HCT116 (cell line): ENCODE measurements around the gene GCDH.

Source experiments
- EGR1 ChIP-seq: IDR thresholded peaks from 2 replicates; pipeline ENCODE4 v1.6.1; 2012; ENCODE audit warnings: low read depth
- EZH2 ChIP-seq: fragments of 200-600 bp; sonication (generic); IDR thresholded peaks from 2 replicates; pipeline ENCODE4 v1.6.1; 2017; ENCODE audit warnings: antibody characterized with exemption, mixed run types
- EZH2phosphoT487 ChIP-seq: fragments of 200-600 bp; IDR thresholded peaks from 2 replicates; pipeline ENCODE4 v1.6.1; 2018; ENCODE audit warnings: antibody characterized with exemption, borderline replicate concordance
- JUND ChIP-seq: IDR thresholded peaks from 2 replicates; pipeline ENCODE4 v1.6.1; 2012
- POLR2A ChIP-seq: IDR thresholded peaks from 2 replicates; pipeline ENCODE4 v1.7.0; 2011; ENCODE audit warnings: borderline replicate concordance; ENCODE audit not compliant: insufficient read depth, insufficient read length; ENCODE audit errors: extremely low read depth
- POLR2AphosphoS5 ChIP-seq: IDR thresholded peaks from 2 replicates; pipeline ENCODE4 v1.6.1; 2011; ENCODE audit warnings: mild to moderate bottlenecking, low read depth, low read length, moderate library complexity
- RAD21 ChIP-seq: IDR thresholded peaks from 2 replicates; pipeline ENCODE4 v1.6.1; 2012; ENCODE audit warnings: low read depth, mild to moderate bottlenecking
- SIN3A ChIP-seq: IDR thresholded peaks from 2 replicates; pipeline ENCODE4 v1.6.1; 2012; ENCODE audit warnings: low read depth
- SP1 ChIP-seq: IDR thresholded peaks from 2 replicates; pipeline ENCODE4 v1.6.1; 2012; ENCODE audit warnings: low read depth
- YY1 ChIP-seq: IDR thresholded peaks from 2 replicates; pipeline ENCODE4 v1.6.1; 2011; ENCODE audit warnings: low read length, low read depth, moderate library complexity, mild to moderate bottlenecking; ENCODE audit not compliant: insufficient replicate concordance; ENCODE audit errors: extremely low read depth
- TF ChIP-seq, protein P1 (sequence below), 3 experiments: fragments of 200-600 bp in 1 of 3; sonication (generic) in 1 of 3; IDR thresholded peaks in 2 of 3; conservative IDR thresholded peaks in 1 of 3; 2 replicates each; pipeline ENCODE4 v1.5.1; 2012 to 2017; ENCODE audit warnings: low read depth in 2 of 3, low read length in 2 of 3, antibody characterized with exemption in 1 of 3, borderline replicate concordance in 1 of 3, control low read depth in 1 of 3, mild to moderate bottlenecking in 1 of 3, mixed read lengths in 1 of 3, mixed run types in 1 of 3, moderate library complexity in 1 of 3; ENCODE audit not compliant: insufficient read depth in 1 of 3
- TF ChIP-seq, protein P2 (sequence below): IDR thresholded peaks from 2 replicates; pipeline ENCODE4 v1.6.1; 2012
- TF ChIP-seq, protein P3 (sequence below): IDR thresholded peaks from 2 replicates; pipeline ENCODE4 v1.6.1; 2012
- TF ChIP-seq, protein P4 (sequence below): IDR thresholded peaks from 2 replicates; pipeline ENCODE4 v1.6.1; 2011; ENCODE audit warnings: mild to moderate bottlenecking, low read length, moderate library complexity; ENCODE audit not compliant: insufficient replicate concordance; ENCODE audit errors: extremely low read depth

DNA sequence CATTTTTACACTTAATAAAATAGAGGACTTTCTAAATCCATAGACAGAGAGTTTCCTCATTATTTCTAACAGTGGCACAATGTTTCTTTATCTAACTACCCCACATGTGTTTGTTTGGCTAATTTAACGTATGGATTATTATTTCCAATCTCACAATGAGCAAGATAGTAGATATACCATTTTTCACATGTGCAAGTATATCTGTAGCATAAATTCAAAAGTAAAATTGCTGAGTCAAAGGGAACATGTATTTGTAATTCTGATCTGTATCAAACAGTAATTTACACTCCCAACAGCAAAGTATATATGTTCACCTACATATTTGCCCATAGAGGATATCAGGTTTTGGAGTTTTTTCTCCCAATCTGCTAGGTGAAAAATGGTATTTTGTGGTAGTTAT lies 34.3 kb upstream of the GCDH start:
- TF ChIP-seq, protein P1, sequence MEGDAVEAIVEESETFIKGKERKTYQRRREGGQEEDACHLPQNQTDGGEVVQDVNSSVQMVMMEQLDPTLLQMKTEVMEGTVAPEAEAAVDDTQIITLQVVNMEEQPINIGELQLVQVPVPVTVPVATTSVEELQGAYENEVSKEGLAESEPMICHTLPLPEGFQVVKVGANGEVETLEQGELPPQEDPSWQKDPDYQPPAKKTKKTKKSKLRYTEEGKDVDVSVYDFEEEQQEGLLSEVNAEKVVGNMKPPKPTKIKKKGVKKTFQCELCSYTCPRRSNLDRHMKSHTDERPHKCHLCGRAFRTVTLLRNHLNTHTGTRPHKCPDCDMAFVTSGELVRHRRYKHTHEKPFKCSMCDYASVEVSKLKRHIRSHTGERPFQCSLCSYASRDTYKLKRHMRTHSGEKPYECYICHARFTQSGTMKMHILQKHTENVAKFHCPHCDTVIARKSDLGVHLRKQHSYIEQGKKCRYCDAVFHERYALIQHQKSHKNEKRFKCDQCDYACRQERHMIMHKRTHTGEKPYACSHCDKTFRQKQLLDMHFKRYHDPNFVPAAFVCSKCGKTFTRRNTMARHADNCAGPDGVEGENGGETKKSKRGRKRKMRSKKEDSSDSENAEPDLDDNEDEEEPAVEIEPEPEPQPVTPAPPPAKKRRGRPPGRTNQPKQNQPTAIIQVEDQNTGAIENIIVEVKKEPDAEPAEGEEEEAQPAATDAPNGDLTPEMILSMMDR (IDR thresholded peaks at IDR 0.05 in 2 of 3, conservative IDR thresholded peaks at IDR 0.05 in 1 of 3; ENCODE audit: borderline replicate concordance in 1 of 3, insufficient read depth in 1 of 3, low read depth in 2 of 3, low read length in 2 of 3): no peak
- TF ChIP-seq, protein P2, sequence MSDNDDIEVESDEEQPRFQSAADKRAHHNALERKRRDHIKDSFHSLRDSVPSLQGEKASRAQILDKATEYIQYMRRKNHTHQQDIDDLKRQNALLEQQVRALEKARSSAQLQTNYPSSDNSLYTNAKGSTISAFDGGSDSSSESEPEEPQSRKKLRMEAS: no peak
- TF ChIP-seq EZH2phosphoT487 (no peak), EZH2 (no peak), SP1 (no peak), EGR1 (no peak), POLR2A (no peak), YY1 (no peak), JUND (no peak), POLR2AphosphoS5 (no peak), SIN3A (no peak), RAD21 (no peak)
- TF ChIP-seq, protein P3, sequence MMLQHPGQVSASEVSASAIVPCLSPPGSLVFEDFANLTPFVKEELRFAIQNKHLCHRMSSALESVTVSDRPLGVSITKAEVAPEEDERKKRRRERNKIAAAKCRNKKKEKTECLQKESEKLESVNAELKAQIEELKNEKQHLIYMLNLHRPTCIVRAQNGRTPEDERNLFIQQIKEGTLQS: no peak
- TF ChIP-seq, protein P4, sequence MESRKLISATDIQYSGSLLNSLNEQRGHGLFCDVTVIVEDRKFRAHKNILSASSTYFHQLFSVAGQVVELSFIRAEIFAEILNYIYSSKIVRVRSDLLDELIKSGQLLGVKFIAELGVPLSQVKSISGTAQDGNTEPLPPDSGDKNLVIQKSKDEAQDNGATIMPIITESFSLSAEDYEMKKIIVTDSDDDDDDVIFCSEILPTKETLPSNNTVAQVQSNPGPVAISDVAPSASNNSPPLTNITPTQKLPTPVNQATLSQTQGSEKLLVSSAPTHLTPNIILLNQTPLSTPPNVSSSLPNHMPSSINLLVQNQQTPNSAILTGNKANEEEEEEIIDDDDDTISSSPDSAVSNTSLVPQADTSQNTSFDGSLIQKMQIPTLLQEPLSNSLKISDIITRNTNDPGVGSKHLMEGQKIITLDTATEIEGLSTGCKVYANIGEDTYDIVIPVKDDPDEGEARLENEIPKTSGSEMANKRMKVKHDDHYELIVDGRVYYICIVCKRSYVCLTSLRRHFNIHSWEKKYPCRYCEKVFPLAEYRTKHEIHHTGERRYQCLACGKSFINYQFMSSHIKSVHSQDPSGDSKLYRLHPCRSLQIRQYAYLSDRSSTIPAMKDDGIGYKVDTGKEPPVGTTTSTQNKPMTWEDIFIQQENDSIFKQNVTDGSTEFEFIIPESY: no peak
